Measurements from ENCODE around the gene ZNF768. TPM values are rescaled to one million over a fixed set of nuclear protein-coding genes. Genes with fewer than 3 reads are reported as not detected.
"Not testable (repeated sequence)": the region's sequence is repeated elsewhere in the genome, so short reads cannot be mapped to it uniquely, and the experiment has no call there.

ZNF768 gene
- total RNA-seq, 1 experiment from 2014 or later = 47.9 TPM

- no peak for DNase-seq (ENCODE audit: low spot score)
Observed at GRCh38 chr16:30511509-30511908, 14.9 kb downstream of the ZNF768 start.

- no peak for DNase-seq (ENCODE audit: low spot score)
Observed at GRCh38 chr16:30510376-30510938, 15.9 kb downstream of the ZNF768 start.

- no peak for DNase-seq (ENCODE audit: low spot score)
Observed at GRCh38 chr16:30509081-30509765, 17.1 kb downstream of the ZNF768 start.

- DNase-seq (ENCODE audit: low spot score) = no peak
Observed at GRCh38 chr16:30503403-30504296, 22.7 kb downstream of the ZNF768 start.

GRCh38 chr16:30499284-30499683 is 27.1 kb downstream of the ZNF768 start:
- DNase-seq (ENCODE audit: low spot score) = no peak

GRCh38 chr16:30494709-30495108 is 31.7 kb downstream of the ZNF768 start:
- DNase-seq (ENCODE audit: low spot score) = no peak

- no peak for DNase-seq (ENCODE audit: low spot score)
Observed at GRCh38 chr16:30493941-30494488, 32.4 kb downstream of the ZNF768 start.

DNA sequence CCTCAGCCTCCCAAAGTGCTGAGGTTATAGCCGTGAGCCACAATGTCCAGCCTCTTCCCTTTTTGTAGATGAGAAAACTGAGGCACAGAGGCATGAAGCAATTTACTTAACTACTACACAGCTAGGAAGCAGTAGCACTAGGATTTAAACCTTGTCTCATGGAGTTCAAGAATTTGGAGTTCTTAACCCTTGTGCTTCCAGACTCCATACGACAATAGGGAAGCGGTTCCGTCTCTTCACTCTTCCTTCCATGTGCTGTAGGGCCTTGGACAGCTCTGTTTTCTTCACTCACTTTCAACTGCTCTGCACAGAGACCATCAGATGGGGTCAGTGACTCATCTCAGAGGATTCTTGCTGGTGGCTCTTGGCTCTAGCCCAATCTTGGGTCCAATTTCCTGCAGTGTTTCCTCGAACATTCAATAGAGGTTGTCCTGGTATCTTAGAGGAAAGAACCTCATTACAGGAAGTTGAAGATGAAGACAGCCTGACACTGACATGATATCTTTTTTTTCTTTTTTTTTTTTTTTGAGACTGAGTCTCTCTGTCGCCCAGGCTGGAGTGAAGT is 34.5 kb downstream of the ZNF768 start:
- peak; percentile 86 for DNase-seq (ENCODE audit: low spot score)

DNA sequence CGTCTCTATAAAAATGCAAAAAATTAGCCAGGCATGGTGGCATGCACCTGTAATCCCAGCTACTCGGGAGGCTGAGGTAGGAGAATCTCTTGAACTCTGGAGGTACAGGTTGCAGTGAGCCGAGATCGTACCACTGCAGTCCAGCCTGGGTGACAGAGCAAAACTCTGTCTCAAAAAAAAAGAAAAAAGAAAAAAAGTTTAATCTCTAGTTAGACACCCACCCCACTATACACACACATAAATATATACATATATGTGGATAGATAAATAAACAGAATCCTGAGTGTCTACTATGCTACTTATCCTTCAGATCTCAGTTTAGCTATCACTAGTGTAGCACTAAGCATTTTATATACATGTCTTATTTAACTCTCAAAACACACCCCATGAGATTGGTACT is 35.1 kb downstream of the ZNF768 start:
- no peak for DNase-seq (ENCODE audit: low spot score)

DNA sequence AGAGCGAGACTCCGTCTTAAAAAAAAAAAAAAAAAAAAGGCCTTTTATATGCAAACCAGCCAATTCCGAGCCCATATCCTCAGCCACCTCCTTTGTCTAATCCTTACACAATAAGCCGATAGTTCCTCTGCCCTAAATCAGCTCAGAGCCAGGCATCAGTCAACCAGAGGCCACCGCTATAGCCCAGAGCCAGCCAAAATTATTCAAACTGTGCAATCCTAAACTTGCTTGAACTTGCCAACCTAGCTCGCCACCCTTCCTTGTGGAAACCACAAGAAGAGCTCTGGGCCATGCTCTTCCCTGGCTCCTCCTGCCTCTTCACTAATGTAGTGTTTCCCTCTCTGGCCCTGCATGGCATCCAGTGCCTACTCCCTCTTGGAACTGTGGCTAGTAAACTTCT is 36.2 kb downstream of the ZNF768 start:
- no peak for DNase-seq (ENCODE audit: low spot score)

DNA sequence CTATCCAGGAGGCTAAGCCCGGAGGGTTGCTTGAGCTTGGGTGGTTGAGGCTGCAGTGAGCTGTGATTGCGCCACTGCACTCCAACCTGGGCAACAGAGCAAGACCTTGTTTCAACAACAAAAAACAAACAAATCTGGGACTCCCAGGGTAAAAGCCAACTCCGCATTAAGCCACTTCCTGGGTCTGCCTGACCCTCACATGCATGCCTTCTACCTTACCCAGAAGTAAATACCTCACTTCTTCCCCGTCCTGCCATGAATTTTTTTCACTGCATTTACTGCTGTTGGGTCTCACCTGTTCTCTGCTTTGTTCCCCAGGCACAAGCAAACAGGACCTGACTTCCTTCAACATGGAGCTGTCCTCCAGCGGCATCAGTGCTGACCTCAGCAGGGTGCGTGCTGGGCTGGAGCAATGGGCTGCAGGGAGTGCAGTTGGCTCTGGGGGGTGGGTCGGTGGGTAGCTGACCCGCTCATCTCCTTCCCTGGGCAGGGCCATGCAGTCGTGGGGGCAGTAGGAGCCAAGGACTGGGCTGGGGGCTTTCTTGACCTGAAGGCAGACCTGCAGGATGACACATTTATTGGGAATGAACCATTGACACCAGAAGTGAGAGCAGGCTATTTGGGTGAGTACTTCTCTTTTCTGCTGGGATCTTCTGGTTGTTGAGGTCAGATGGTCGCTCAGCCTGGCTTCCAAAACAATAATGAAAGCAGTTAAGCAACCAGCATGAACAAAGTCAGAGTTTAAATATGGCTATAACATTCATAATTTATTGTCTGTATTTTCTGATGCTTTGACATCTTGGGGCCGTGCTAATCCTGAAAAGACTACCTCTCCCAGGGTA is 37.4 kb downstream of the ZNF768 start:
- no peak for DNase-seq (ENCODE audit: low spot score)

DNA sequence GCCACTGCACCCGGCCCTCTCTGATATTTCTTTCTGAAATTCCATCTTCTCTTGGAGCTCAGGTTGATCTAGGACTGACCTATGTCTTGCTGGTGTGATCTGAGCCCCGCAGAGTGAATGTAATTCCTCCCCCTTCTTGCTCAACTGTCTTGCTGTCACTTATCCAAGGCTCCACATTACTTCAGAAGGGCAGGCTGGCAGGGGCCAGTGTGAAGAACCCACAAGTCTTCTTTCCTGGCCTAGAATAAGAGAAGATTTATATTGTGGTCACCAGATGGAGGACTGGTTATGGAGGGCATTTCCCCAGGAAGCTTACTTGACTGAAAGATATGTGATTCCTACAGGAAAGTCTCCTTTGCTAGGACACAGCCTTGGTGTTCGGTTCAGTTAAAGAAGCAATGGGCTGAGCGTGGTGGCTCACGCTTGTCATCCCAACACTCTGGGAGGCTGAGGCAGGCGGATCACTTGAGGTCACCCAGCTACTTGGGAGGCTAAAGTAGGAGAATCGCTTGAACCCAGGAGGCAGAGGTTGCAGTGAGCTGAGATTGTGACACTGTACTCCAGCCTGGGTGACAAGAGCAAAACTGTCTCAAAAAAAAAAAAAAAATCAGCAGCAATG is 40.4 kb downstream of the ZNF768 start:
- DNase-seq (ENCODE audit: low spot score) = no peak

DNA sequence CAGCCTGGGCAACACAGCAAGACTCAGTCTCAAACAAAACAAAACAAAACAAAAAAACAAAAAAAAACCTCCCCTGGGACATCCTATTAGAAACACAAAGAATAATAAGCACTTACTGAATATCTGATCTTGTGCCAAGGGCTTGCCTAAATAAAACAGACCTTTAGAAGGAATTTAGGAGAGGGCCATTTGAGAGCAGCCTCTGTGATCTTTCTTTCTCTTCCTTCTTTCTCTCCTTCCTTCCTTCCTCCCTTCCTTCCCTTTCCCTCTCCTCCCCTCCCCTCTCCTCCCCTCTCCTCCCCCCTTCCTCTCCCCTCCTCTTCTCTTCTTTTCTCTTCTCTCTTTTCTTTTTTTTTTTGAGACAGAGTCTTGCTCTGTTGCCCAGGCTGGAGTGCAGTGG is 41.5 kb downstream of the ZNF768 start:
- DNase-seq (ENCODE audit: low spot score) = no peak

- DNase-seq (ENCODE audit: low spot score) = peak; percentile 28
Observed at GRCh38 chr16:30482366-30482765, 44.0 kb downstream of the ZNF768 start.

DNA sequence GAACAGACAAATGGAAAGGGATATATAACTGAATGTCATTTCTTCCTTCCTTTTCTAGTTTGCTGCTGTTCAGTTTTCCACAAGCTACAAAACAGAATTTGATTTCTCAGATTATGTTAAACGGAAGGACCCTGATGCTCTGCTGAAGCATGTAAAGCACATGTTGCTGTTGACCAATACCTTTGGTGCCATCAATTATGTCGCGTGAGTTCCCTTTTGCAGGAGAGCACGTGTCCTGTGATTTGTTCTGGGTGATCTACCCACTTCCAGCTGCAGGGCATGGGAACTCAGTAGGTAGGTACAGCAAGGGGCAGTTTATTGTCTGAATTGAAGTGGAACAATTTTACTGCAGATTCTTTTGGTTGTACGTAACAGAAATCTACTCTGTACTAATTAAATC is 45.0 kb downstream of the ZNF768 start:
- DNase-seq (ENCODE audit: low spot score) = no peak

DNA sequence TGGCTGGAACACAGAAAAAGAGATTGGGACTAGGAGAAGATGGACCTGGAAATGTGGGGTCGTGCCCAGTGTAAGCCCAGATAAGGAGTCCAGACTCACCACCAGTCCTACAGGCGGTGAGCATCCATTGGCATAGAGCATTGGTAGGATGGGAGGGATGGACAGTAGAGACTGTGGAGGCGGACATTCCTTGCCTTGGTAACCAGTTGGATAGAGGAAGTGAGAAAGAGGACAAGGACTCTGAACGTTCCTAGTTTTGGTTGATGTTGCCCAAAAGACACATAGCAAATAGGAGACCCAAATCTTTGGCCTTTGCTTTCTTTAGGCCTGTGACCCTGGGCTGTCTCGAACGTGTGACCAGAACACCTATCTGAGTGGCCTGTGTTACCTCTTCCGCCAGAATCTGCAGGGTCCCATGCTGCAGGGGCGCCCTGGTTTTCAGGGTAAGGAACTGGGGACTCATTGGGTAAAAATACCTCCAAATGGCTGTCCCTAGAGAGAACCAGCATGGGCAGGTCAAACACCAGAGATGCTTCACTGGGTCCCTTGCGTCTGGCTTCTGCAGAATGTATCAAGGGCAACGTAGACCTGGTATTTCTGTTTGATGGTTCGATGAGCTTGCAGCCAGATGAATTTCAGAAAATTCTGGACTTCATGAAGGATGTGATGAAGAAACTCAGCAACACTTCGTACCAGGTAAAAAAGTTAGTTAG is 47.4 kb downstream of the ZNF768 start:
- DNase-seq (ENCODE audit: low spot score) = no peak

DNA sequence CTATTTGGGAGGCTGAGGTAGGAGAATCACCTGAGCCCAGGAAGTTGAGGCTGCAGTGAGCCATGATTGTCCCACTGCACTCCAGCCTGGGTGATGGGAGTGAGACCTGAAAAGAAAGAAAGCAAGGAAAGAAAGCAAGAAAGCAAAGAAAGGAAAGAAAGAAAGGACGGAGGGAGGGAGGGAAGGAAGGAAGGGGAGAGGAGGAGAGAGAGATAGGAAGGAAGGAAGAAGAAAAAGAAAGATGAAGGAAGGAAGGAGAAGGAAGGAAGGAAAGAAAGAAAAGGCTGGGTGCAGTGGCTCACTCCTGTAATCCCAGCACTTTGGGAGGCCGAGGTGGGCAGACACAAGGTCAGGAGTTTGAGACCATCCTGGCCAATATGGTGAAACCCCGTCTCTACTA is 48.6 kb downstream of the ZNF768 start:
- not testable (repeated sequence) for DNase-seq (ENCODE audit: low spot score)

DNA sequence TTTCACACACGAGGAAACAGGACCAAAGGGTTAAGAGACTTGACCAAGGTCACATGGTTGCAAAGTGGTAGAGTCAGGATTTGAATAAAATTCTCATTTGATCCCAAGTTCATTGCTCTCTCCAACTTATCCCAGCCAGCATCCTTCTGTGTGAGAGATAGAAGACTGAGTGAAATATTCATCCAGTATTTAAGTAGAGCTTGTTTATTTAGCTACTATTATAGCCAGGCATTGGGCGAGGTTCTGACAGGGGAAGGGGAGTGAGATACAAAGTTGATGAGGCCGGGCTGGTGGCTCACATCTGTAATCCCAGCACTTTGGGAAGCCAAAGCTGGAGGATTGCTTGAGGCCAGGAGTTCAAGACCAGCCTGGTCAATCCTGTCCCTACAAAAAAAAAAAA is 49.4 kb downstream of the ZNF768 start:
- no peak for DNase-seq (ENCODE audit: low spot score)

DNA sequence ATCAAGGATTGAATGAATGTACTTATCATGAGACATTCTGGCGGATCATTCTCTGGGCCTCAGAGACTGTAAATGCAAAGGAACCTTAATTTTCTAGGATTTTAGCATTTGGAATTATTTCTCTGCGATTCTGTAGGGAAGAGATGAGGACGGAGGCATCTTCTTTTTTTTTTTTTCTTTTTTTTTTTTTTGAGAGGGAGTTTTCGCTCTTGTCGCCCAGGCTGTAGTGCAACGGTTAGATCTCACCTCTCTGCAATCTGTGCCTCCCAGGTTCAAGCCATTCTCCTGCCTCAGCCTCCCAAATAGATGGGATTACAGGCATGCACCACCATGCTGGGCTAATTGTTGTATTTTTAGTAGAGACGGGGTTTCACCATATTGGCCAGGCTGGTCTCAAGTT is 51.7 kb downstream of the ZNF768 start:
- no peak for DNase-seq (ENCODE audit: low spot score)

DNA sequence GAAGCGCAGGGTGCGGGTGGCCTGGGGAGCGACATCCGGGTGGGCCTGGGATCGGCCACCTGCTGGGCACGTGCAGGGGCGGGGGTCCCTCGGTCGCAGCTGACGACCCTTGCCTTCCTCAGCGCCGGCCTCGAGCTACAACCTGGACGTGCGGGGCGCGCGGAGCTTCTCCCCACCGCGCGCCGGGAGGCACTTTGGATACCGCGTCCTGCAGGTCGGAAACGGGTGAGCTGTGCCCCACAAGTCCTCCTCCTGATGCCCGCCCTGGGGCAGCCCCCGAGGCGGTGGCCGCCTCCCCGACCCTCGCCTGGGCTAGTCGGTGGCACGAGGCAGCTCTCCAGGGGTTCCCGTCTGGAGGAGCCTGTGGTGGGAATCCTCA is 52.3 kb downstream of the ZNF768 start:
- no peak for DNase-seq (ENCODE audit: low spot score)
